HG03460 (cell line): ENCODE measurements around the gene WNT3A.
A peak's percentile ranks its signal among the peaks of the same experiment; 100 is the strongest.

Experiments used
- ATAC-seq: cut with Tn5 transposase; IDR thresholded peaks from one replicate; pipeline ENCODE4 v1.9.1; 2021; ENCODE audit not compliant: unreplicated experiment

The WNT3A gene

GRCh38 chr1:228081578-228082213, 74.9 kb downstream of the WNT3A start:
- peak; percentile 34 for ATAC-seq

GRCh38 chr1:228082214-228082917, 75.6 kb downstream of the WNT3A start, which contains the start of gene ARF1:
Gene ARF1, plus strand, starts transcription at chr1:228082708. Its CDS starts 14,407 bp downstream, at chr1:228097115.
- peak; percentile 69 for ATAC-seq

- peak; percentile 24 for ATAC-seq
Observed at GRCh38 chr1:228082918-228083870, 76.4 kb downstream of the WNT3A start.

DNA sequence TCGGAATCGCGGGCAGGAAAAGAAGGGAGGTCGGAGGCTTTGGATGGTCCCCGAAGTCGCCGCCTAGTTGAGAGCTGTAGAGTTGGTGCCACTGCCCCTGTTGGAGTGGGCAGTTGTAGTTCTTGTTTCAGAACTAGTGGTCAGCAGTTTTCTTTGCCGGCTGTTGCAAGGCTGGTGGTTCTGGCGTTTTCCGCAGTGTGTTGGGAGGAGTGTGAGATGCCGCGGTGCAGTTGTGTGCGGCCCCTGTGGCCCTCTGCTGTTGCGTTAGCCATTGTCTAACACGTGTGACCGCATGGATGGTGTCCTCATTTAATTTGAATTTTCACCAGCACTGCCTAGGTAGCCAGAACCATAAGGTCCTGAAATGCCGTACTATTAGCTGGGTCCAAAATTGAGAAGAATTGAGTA, 77.1 kb downstream of the WNT3A start:
- no peak for ATAC-seq

- ATAC-seq: no peak
Observed at GRCh38 chr1:228084325-228084724, 77.5 kb downstream of the WNT3A start.

DNA sequence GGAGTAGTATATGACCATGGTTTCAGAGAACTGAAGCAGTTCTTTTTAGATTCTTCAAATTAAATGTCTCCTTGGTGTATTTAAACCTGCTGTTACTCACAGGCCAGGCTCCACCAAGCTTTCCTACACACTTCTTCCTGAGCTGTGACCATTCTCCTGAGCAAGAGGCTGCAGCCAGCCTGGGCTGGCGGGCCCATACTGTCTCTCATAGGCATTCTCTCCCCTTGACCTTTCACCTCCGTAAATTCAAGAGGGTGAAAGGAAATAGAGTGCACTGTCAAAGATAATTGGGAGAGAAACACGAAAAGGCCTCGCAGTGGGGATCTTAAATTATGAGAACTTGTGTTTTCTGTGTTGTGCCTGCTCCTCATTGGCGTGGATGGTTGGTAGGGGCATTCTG, 78.0 kb downstream of the WNT3A start:
- ATAC-seq: no peak

DNA sequence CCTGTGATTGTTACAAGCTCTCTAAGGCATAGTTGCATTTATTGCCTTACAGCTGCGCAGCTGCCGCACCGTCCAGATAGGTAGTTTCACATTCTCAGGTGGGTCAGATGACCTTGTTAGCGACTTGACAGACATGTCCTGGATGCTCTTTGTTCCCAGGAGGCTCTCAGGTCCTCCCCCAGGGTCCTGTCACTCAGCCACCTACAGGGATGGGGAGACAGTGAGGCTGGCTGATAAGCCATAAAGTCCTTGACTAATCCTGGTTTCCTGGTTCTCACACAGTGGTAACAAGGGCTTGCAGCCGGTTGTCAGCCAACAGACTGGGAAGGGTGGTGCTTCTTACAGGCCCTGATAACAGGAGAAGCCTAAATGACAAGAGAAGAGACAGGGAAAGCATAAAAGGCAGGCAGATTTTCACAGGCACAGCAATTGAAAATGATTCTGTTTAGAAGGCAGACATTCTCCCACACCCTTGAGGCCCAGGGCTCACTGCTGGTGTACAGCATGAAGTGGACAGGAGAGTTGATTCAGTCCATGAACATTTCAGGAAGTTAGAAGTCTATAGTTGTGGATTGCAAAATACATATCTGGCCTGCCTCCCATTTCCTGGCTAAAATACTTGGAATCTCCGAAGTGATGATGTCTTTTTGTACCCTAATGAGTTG, 78.6 kb downstream of the WNT3A start:
- no peak for ATAC-seq

GRCh38 chr1:228087771-228088251, 81.0 kb downstream of the WNT3A start:
- ATAC-seq: no peak

DNA sequence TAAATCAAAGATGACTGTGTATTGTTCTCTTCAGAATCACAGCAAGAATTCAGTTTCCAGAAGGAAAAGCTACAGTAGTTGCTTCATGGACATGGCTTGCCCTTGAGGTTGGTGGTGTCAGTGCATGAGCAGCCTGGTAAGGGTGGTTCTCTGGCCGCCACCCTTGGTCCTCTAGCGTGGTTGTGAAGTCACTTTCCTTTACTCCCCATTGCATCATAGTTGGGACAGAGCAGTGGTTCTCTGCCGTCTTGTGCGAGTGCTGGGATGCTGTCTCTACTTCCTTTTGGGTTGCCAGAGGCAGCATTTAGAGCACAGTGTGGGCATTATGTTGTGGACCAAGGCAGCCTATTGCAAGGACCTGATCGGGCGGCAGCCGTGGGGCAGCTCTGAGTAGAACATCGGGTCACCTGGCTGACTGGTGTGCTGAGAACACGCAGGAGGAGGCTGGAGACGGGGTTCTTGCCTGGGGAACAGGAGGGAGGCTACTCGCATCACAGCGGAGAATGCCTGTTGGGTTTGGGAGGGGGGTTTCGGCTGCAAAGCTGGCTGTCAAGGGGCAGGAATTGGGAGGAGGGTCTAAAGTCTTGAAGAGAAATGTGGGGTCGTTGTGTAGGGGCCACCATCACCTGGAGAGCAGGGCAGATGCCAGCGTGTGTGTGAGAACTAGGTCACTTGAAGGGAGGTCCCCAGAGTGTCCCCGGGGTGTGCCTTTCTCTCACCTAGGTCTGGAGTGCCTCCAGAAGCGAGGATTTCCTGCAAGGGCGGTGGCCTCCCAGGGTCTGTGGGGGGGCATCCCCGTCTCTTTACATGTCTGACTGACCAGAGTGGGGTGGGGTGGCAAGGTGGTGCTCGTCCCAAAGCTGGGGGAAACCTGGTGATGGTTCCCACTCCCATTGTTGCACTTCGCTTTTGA, 82.0 kb downstream of the WNT3A start:
- ATAC-seq: no peak

- ATAC-seq: no peak
Observed at GRCh38 chr1:228089519-228090380, 83.0 kb downstream of the WNT3A start.

DNA sequence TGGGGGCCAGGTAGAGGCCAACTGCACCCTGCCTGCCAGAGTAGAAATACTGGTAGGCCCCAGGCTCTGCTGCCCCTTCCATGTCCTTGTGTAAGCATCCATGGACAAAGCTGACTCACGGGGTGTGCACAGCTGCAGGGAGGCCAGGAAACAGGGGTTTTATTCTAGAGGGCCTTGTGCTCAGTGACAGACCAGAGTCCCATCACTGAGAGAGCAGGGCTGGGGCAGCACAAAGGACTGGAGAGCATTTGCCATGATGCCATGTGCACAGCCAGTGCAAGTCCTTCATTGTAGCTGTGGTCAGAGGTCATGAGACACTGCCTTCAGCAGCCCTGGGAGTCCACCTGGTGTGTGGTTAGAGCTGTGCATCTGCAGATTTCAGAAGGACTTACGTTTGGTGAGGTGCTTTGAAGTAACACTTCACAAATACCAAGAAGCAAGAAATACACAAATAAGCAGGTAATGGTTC, 83.8 kb downstream of the WNT3A start:
- ATAC-seq: no peak

DNA sequence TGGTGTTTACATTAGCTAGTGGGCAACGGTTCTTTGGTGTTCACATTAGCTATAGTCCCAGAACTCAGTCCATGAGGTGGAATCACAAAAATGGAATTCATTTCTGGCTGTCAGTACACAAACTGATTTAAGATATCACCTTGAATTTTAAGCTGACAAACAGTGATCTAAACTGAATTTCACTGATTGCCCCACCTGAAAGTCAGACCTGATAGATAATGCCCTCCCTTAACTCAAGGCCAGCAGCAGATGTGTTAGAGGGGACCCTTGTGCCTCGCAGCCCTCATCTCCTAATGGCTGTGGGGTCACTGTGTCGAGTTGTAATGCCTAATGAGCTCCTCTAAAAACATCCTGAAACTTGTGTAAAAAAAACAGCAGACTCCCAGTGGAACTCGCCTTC, 84.3 kb downstream of the WNT3A start:
- ATAC-seq: no peak

- no peak for ATAC-seq
Observed at GRCh38 chr1:228092342-228093049, 85.7 kb downstream of the WNT3A start.

- ATAC-seq: no peak
Observed at GRCh38 chr1:228093050-228093906, 86.5 kb downstream of the WNT3A start.

DNA sequence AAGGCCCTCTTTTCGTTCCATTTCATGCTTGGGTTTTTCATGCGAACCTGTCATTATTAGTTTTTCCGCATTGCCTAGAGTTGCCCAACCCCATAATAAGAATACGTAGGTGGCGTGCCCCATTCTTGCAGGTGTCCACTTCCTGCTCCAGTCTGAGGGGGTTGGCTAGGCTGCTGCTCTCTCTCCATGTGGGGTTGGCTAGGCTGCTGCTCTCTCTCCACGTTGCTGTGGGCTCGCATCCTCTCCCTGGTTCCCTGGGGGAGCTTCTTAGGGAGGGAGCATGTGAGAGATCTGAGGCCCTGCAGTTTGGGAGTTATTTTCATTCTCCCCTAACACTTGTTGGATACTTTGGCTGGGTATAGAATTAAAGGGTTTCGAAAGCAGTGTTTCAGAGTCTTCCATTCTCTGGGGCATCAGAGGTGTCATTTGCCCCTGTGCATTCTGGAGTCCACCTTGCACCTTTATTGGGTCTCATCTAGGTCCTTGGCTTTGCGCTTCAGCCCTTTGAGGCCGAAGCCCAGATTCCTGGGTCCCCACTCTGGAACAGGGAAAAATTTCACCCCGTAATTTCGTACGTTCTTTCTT, 87.7 kb downstream of the WNT3A start:
- no peak for ATAC-seq

DNA sequence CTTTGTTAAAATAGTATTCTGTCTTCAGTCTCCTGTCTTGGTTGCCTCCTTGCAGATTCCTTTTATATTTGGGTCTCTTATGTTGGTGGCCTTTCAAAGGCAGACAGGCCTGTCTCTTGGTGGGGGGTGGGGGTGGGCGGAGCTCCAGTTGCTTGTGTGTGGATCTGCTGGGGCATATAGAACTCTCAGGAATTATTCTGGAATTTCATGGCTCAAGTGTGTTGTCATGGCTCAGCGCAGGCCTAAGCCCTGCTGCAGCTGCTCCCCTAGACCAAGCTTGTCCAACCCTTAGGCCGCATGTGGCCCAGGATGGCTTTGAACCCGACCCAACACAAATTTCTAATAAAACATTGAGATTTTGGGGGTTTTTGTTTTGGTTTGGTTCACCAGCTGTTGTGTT, 88.4 kb downstream of the WNT3A start:
- no peak for ATAC-seq

DNA sequence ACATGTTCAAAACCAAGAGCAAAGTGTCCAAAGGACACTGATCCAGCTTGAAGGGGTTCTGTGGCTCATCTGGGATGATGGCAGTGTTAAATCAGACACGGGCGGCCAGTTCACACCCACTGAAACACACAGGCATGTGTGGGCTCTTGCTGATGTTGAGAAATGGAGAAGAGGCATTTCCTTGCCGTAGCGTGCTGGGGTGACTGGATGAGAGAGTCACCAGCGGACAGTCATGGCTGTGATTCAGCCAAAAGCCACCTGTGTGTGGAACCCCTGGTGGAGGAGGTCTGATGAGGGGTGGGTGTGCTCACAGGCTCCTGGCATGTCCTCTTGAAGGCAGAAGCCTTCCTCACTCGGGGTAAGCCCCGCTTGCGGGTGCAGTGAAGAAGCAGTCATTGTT, 89.1 kb downstream of the WNT3A start:
- ATAC-seq: no peak
